ENCODE measurements around the gene ZDHHC12.

DNA sequence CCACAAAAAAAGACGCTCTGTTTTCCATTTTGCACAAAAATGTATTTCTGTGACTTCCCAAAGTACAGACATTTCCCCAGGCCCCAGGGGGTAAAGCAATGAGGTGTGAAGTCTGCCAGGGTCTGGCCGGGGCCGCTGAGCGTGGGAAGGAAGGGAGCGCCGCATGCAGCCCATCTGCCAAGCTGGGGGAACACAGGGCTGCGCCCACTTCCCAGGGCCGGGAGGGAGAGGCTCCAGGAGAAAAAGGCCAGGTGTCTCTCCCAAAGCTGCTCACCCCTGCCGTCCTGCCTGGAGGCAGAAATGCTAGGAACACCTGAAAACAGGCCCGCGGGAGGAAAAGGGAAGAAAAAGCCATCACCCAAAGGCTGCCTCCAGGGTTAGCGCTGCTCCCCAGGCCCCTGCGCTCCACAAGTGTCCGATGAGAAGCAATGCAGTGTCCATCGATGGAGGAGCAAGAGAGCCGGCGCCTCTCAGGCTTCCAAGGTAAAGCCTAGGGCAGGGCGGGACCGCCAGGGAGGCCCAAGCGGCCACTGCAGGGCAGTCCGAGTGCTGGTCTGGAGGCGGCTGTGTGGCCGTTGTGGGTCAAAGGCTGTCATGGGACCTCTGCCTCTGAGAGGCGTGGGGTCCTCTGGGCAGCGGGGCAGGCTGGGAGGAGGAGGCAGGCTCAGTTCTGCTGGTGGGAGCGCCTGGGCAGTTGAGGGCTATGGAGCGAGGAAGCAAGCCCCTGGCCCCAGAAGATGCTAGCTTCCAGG lies 6.0 kb upstream of the ZDHHC12 start:
- TF ChIP-seq, protein P1, sequence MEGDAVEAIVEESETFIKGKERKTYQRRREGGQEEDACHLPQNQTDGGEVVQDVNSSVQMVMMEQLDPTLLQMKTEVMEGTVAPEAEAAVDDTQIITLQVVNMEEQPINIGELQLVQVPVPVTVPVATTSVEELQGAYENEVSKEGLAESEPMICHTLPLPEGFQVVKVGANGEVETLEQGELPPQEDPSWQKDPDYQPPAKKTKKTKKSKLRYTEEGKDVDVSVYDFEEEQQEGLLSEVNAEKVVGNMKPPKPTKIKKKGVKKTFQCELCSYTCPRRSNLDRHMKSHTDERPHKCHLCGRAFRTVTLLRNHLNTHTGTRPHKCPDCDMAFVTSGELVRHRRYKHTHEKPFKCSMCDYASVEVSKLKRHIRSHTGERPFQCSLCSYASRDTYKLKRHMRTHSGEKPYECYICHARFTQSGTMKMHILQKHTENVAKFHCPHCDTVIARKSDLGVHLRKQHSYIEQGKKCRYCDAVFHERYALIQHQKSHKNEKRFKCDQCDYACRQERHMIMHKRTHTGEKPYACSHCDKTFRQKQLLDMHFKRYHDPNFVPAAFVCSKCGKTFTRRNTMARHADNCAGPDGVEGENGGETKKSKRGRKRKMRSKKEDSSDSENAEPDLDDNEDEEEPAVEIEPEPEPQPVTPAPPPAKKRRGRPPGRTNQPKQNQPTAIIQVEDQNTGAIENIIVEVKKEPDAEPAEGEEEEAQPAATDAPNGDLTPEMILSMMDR (conservative IDR thresholded peaks at IDR 0.05) = no peak
- TF ChIP-seq ZFX (IDR thresholded peaks at IDR 0.05) = no peak
